Mesothelial cell of epicardium (in vitro differentiated cells): ENCODE results near the gene FAF1. TPM values are rescaled to one million over a fixed set of nuclear protein-coding genes. Genes with fewer than 3 reads are reported as not detected.

ENCODE experiments used
- DNase-seq, 2 experiments: peaks; one replicate each; pipeline ENCODE4 v3.0.0; 2021; ENCODE audit warnings: low spot score in 2 of 2; ENCODE audit not compliant: unreplicated experiment in 2 of 2
- H3K27ac Mint-ChIP-seq: 2 replicates; pipeline ENCODE4 v1.8.0; 2021; ENCODE audit warnings: mixed read lengths
- H3K27me3 Mint-ChIP-seq: 2 replicates; pipeline ENCODE4 v1.8.0; 2021; ENCODE audit warnings: low read depth, mixed read lengths
- H3K36me3 Mint-ChIP-seq: 2 replicates; pipeline ENCODE4 v1.8.0; 2021; ENCODE audit warnings: mixed read lengths
- H3K4me1 Mint-ChIP-seq: 2 replicates; pipeline ENCODE4 v1.8.0; 2021; ENCODE audit warnings: mixed read lengths
- H3K4me3 Mint-ChIP-seq: 2 replicates; pipeline ENCODE4 v1.8.0; 2021; ENCODE audit warnings: mild to moderate bottlenecking, moderate library complexity, mixed read lengths
- H3K9me3 Mint-ChIP-seq: 2 replicates; pipeline ENCODE4 v1.8.0; 2021; ENCODE audit warnings: mixed read lengths
- total RNA-seq: library from RNA; stranded (reverse); gene quantifications from 3 replicates; pipeline ENCODE4 v1.2.1, GENCODE V29; 2021
- TF ChIP-seq, protein P1 (sequence below): fragments of 200-600 bp; sonication (generic); IDR thresholded peaks from one replicate; pipeline ENCODE4 v1.5.0; 2021; ENCODE audit warnings: antibody characterized with exemption; ENCODE audit not compliant: unreplicated experiment

Gene FAF1
- total RNA-seq, 1 donor from 2014 or later: 44.4 TPM

DNA sequence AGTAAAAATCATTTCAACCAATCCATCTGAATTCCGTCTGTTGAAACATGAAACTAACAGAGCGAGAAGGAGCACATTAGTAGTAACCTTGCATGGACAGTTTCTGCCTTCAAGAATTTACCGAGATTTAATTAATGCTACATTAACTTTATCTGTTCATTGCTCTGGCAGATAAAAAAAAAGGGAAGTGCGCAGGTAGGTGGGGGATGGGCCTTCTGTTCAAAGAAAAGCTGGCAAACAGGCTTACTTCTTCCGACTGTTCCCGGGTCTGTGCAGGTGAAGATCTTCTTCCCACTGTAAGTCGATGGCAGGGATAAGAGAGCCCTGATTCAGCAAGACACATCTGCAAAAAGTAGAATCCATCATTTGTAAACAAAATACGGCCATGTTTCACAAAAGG lies 364.2 kb downstream of the FAF1 start:
- no peak overlapping the region for H3K4me3 Mint-ChIP-seq
- H3K36me3 Mint-ChIP-seq: peaks cover 10% of the 10 kb centered on the region
- no peaks in the 10 kb centered on the region for H3K4me1 Mint-ChIP-seq
- H3K9me3 Mint-ChIP-seq: no peaks in the 10 kb centered on the region
- no peaks in the 10 kb centered on the region for H3K27me3 Mint-ChIP-seq
- no peak overlapping the region for H3K27ac Mint-ChIP-seq
- TF ChIP-seq, protein P1, sequence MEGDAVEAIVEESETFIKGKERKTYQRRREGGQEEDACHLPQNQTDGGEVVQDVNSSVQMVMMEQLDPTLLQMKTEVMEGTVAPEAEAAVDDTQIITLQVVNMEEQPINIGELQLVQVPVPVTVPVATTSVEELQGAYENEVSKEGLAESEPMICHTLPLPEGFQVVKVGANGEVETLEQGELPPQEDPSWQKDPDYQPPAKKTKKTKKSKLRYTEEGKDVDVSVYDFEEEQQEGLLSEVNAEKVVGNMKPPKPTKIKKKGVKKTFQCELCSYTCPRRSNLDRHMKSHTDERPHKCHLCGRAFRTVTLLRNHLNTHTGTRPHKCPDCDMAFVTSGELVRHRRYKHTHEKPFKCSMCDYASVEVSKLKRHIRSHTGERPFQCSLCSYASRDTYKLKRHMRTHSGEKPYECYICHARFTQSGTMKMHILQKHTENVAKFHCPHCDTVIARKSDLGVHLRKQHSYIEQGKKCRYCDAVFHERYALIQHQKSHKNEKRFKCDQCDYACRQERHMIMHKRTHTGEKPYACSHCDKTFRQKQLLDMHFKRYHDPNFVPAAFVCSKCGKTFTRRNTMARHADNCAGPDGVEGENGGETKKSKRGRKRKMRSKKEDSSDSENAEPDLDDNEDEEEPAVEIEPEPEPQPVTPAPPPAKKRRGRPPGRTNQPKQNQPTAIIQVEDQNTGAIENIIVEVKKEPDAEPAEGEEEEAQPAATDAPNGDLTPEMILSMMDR: no peak
- DNase-seq: no peak

DNA sequence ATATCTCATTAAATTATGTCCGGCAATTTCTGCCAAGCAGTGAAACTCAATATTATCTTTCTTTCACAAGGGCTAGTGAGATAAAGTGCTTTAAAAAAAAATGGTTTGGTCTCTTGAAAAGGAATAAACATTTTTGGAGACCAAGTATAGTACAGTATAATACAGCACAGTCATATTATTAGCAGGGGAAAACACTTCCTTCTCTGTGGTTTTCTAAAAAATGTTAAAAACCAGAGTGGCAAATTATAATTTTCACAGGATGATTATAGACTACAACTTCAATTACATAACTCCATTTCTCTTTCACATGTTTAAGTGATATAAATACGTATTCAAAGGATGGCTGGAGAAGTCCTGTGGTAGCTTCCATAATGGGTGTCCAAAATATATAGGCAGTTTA lies 366.6 kb downstream of the FAF1 start:
- no peak for DNase-seq
- Mint-ChIP-seq H3K36me3 (peaks cover 11% of the 10 kb centered on the region), H3K9me3 (no peaks in the 10 kb centered on the region), H3K4me1 (no peaks in the 10 kb centered on the region), H3K27ac (no peak overlapping the region), H3K4me3 (no peak overlapping the region), H3K27me3 (no peaks in the 10 kb centered on the region)
- TF ChIP-seq, protein P1: no peak

DNA sequence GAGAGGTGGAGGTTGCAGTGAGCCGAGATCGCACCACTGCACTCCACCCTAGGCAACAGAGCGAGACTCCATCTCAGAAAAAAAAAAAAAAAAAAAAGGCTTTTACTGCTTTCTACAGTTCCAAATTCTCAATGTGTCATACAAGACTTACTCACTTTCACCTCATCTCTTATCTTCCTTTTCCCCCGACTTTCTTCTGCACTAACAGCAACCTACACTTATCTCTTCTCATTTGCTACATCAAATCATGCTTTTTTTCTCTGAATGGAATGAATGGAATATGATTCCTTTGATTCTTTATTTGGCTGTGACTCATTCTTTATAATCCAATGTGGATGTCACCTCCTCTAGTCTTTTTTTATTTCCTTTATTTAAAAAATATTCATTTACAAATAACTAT lies 368.5 kb downstream of the FAF1 start:
- Mint-ChIP-seq H3K4me3 (no peak overlapping the region), H3K27ac (no peak overlapping the region), H3K9me3 (no peaks in the 10 kb centered on the region), H3K4me1 (no peaks in the 10 kb centered on the region), H3K36me3 (peaks cover 15% of the 10 kb centered on the region), H3K27me3 (no peaks in the 10 kb centered on the region)
- DNase-seq: no peak
- TF ChIP-seq, protein P1: no peak

DNA sequence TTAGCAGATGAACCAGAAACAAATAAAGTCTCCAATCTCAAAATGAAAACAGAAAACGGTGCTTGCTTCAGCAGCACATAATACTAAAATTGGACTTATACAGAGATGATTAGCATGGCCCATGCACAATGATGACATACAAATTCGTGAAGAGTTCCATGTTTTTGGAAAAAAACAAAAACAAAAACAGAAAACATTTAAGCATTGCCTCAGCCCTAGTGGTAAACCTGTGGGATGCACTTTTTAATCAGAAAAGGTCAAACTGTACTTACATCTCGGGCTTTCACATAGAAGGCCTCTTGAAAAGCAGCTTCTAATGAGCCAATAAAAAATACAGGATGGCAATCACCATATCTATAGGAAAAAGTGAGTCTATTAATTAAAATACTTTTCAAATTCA lies 377.7 kb downstream of the FAF1 start:
- Mint-ChIP-seq H3K4me1 (no peaks in the 10 kb centered on the region), H3K4me3 (no peak overlapping the region), H3K9me3 (no peaks in the 10 kb centered on the region), H3K27ac (no peak overlapping the region), H3K27me3 (no peaks in the 10 kb centered on the region), H3K36me3 (peaks cover 2% of the 10 kb centered on the region)
- TF ChIP-seq, protein P1: no peak
- DNase-seq: no peak

DNA sequence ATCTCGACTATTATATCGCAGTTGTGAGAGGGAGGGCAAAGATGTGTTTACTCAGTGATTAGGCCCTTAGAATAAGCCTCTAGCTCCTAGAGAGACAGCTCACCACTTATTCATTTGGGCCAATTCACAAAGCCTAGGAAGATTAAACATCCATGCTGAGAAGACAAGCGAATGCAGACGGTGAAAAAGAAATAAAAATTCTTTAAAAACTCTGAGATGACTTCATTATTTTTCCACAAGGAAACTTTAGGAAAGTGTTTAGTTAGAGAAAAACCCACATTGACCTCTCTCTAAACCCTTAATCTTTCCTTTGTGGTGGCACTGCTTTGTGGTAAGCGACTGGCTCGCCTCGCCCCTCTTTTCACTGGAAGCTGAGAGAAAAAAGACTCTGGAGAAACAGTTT lies 390.0 kb downstream of the FAF1 start:
- Mint-ChIP-seq H3K4me3 (no peak overlapping the region), H3K9me3 (no peaks in the 10 kb centered on the region), H3K36me3 (peaks cover 8% of the 10 kb centered on the region), H3K27me3 (no peaks in the 10 kb centered on the region), H3K4me1 (peaks cover 8% of the 10 kb centered on the region), H3K27ac (peak overlapping the region; percentile 56)
- TF ChIP-seq, protein P1: no peak
- no peak for DNase-seq

DNA sequence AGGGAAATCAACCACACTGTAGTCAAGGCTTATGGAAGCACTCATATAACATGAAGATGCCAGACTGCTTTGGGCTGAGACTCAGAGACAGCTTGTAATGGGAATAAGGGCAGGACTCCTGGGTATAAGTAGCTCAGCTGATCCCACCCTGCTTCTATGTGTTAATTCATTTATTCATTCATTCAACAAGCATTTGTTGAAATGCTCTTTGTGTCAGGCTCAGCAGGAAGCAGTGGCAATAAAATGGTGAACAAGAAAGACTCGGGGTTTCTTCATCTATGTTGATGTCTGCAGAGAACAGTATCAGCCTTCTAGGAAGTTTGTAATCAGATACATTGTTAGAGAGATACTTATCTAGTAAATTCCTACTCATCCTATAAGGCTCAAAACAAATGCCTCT lies 391.3 kb downstream of the FAF1 start:
- Mint-ChIP-seq H3K4me3 (no peak overlapping the region), H3K4me1 (peaks cover 8% of the 10 kb centered on the region), H3K27me3 (no peaks in the 10 kb centered on the region), H3K27ac (no peak overlapping the region), H3K36me3 (peaks cover 8% of the 10 kb centered on the region), H3K9me3 (no peaks in the 10 kb centered on the region)
- DNase-seq: no peak
- TF ChIP-seq, protein P1: no peak
